HG03342 (cell line): ENCODE data around the gene BUD23.
A peak's percentile ranks its signal among the peaks of the same experiment; 100 is the strongest.

Experiments
- ATAC-seq: cut with Tn5 transposase; IDR thresholded peaks from one replicate; pipeline ENCODE4 v1.9.1; 2021; ENCODE audit warnings: mild to moderate bottlenecking, moderate library complexity; ENCODE audit not compliant: unreplicated experiment

BUD23 gene

GRCh38 chr7:73738612-73739386, 55.4 kb downstream of the BUD23 start, which contains the start of gene ABHD11:
TSS of gene ABHD11 (minus strand) at chr7:73738802. CDS start at chr7:73738770, 32 bp downstream.
- peak; percentile 86 for ATAC-seq

DNA sequence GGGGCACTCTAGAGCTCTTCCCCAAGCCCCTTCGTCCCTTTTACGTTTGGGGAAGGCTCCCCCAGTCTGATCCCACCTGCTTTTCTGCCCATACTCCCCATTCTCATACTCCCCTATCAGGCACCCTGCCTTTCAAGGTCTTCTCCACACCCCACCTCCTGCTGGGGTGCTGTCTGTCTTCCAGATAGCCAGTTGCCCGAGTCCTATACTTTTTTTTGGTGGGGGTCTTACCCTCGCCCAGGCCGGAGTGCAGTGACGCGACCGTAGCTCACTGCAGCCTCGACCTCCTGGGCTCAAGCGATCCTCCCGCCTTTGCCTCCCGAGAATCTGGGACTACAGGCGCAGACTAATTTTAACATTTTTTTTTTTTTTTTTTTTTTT, 56.0 kb downstream of the BUD23 start:
- ATAC-seq: no peak

GRCh38 chr7:73740212-73740611, 56.8 kb downstream of the BUD23 start:
- ATAC-seq: no peak

GRCh38 chr7:73740771-73741170, 57.4 kb downstream of the BUD23 start:
- ATAC-seq: no peak

DNA sequence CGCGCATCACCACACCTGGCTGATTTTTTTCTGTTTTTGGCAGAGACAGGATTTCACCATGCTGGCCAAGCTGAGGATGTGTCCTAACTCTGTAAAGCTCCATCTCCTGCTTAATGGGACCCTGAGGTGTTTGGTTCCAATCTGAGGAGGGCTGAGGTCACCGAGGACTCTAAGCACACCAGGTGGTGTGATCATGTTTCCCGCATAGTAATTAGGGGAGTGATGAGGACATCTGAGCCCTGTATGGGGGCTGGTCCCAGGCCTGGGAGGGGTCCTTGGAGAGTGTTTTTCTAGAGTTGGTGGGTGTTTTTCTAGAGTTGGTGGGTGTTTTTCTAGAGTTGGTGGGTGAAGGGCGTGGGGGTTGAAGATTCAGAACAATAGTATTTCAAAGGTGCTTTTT, 58.2 kb downstream of the BUD23 start:
- ATAC-seq: no peak

DNA sequence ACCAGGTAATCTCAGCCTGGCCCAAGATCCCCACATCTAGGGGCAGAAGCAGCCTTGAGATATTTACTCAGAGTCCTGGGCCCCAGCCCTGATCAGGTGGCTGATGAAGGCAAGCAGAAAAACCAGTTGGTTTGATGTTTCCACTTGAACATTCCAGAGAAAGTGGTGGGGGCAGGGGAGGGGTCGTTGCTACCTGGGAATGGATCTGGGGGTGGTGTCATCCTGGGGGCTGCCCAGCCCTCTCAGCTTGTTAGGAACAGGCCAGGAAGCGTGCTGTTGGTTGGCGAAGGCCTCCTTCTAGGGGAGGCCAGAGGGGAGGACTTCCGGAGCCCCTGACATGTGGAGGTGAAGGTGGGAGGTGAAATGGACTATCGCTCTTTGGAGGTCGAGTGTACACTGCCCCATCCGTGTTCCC, 58.9 kb downstream of the BUD23 start:
- ATAC-seq: no peak

DNA sequence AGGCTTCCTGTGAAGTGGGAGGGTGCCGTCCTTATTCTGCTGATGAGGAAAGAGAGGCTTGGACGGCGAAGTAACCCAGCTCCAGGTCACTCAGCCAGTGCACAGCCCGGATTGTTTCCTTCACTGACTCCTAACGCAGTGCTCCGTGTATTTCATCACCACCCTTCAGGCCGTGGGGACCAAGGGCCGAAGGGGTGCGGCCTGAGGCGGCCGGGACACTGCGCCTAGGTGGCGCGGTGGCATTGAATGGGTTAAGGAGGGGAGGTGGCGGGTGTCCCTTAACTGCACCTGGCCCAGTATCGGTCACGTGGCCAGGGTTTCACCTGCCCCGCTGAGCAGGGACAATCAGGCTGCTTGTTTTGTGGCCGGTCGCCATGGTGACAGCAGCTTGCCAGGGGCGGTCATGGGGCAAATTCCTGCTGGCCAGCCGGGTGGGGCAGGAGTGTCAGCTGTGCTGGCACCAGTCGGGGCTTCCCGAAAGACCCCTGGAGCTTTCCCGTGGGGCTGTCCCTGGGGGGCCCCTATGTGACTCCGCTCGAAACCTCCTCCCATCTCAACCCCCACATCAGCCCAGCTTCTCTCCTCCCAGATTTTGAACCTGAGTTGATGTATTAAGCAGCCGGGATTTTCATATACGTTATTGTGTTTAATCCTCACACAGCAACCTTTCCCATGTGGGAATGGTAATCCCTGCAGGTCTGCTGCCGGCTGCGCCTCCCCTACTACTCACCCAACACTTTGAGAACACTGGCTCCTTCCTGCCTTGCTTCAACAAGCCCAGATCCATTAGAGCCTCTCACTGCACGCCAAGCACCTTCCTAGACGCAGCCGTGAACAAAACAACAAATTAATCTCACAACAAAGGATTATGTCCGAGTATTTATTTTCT, 59.6 kb downstream of the BUD23 start:
- no peak for ATAC-seq

- ATAC-seq: no peak
Observed at GRCh38 chr7:73746378-73746777, 63.0 kb downstream of the BUD23 start.
